Fibroblast of the aortic adventitia (primary cell): Measurements from ENCODE around the gene LRRC4. TPM values are rescaled to one million over a fixed set of nuclear protein-coding genes. Genes with fewer than 3 reads are reported as not detected.

Source experiments
- DNase-seq: peaks from one replicate; pipeline ENCODE4 v3.0.0-alpha.2; 2010; ENCODE audit warnings: low read depth
- H3K4me3 ChIP-seq: 2 replicates; pipeline ENCODE4 v1.5.1; 2011; ENCODE audit warnings: low read depth, mild to moderate bottlenecking, control low read depth, low read length, moderate library complexity
- total RNA-seq: library from RNA; depleted of rRNA; stranded (reverse); fragments of >200 nt; gene quantifications from 2 replicates; pipeline ENCODE4 v1.2.3, GENCODE V29; 2012; ENCODE audit warnings: low replicate concordance
- TF ChIP-seq, protein P1 (sequence below): IDR thresholded peaks from 2 replicates; pipeline ENCODE4 v1.5.1; 2011; ENCODE audit warnings: mild to moderate bottlenecking, low read length, control low read depth, inconsistent platforms; ENCODE audit not compliant: insufficient read depth

The LRRC4 gene
- total RNA-seq, 1 donor = 0.27 TPM

DNA sequence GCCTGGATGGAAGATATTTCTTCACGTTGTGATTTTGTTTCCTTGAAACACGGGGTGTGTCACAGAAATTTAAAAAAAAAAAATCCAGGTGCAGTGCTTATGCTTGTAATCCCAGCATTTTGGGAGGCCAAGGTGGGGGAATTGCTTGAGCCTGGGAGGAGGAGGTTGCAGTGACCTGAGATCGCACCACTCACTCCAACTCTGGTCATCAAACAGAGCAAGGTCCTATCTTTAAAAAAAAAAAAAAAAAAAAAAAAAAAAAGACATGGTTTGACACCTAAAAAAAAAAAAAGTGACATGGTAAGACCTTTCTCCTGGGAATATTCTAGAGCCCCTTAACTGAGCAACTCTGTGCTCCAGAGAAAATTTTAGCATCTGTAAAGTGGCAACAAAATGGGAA lies 9.0 kb upstream of the LRRC4 start:
- no peak for DNase-seq
- no peak overlapping the region for H3K4me3 ChIP-seq
- TF ChIP-seq, protein P1, sequence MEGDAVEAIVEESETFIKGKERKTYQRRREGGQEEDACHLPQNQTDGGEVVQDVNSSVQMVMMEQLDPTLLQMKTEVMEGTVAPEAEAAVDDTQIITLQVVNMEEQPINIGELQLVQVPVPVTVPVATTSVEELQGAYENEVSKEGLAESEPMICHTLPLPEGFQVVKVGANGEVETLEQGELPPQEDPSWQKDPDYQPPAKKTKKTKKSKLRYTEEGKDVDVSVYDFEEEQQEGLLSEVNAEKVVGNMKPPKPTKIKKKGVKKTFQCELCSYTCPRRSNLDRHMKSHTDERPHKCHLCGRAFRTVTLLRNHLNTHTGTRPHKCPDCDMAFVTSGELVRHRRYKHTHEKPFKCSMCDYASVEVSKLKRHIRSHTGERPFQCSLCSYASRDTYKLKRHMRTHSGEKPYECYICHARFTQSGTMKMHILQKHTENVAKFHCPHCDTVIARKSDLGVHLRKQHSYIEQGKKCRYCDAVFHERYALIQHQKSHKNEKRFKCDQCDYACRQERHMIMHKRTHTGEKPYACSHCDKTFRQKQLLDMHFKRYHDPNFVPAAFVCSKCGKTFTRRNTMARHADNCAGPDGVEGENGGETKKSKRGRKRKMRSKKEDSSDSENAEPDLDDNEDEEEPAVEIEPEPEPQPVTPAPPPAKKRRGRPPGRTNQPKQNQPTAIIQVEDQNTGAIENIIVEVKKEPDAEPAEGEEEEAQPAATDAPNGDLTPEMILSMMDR = no peak

DNA sequence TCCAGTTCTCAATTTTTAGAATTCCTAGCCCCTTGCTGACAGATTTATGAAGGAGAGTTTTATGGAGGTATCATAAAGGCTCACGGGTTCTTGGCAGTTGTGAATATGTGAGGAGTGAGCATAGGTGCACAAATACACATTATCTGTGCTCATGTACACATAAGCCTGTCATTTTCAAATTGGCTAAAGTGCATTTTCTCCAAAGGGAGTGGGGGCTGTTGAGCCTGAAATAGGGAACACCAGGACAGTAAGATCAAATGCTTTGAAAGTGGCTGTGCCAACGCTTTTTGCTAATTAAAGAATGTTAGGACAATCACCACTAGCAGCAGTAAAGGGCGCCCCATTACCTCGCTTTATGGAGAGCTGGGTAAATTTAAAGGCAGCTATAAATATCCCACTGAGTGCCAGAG lies 8.3 kb upstream of the LRRC4 start:
- H3K4me3 ChIP-seq = no peak overlapping the region
- TF ChIP-seq, protein P1 = no peak
- no peak for DNase-seq

DNA sequence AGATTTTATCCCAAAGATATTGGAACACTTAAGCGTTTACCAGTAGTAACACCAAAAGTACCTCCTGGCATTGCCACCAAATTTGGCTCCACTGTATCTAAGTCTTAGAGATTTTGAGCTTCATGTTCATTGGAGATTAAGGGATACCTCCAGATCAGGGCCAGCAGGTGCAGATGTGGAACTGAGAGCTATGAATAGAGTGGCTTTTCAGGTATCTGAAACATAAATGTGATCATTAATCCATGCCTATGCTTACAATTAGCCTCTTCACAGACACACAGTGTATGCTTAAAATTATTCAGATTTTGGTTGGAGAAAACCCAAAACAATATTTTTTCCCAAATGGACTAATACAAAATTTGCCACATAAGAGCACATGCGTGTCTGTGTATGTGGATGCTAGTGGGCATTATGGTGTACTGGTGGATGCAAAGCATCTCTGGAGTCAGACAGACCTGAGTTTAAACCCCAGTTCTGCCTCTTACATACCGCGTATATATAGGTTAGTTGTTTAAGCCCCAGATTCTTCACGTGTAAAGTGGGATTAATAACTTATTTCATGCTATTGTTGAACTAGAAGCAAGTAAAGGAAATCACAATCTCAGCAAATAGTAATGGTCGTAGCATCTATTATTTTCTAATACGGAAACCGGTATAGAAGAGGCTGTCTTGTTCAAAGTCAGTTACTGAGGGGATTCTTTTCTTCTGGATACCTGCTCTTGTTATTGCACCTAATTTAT lies 6.8 kb upstream of the LRRC4 start:
- DNase-seq = no peak
- no peak overlapping the region for H3K4me3 ChIP-seq
- TF ChIP-seq, protein P1 = no peak

DNA sequence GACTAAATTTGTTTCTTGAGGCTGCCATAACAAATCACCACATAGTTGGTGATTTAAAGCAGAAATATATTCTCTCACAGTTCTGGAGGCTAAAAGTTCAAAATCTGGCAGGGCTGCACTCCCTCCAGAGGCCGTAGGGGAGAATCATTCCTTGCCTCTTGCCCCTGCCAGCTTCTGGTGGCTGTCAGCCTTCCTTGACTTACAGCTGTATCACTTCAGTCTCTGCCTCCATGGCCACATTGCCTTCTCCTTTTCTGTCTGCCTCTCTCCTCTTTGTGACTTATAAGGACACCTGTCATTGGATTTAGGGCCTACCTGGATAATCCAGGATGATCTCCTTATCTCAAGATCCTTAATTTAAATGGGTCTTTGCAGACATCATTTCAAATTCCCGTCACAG lies 5.8 kb upstream of the LRRC4 start:
- H3K4me3 ChIP-seq = no peak overlapping the region
- TF ChIP-seq, protein P1 = peak; percentile 18
- no peak for DNase-seq

DNA sequence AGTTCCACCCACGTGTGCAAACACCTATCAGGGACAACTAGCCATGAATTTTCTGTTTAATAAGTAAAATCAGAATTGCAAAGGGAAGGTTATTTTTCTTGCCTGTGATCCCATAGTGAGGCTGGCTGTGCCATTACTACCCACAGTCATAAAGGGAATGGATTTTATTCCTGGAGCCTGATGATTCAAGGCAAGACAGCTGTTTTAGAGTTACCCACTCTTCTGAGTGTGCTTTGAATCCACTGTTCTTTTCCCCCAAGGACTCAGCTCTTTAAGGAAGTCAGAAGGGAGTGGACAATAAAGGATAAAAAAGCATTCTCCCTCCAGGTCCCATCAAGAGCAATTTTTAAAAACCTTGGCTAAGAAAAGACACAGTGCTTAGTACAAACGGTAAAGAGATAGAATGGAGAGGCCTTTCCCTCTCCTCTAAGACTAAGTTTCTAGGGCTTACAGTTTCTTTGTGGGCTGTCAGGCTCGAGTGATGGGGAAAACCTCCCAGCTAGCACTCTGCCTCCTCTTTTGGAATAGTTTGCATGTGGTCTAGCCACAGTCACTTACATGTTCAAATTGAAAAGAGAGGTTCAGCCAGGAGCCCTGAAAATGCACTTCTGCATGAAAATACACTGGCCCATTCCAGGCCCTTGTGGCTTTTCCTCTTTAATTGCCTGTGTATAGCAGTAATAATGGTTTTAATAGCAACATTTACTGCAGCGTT lies 5.1 kb upstream of the LRRC4 start:
- TF ChIP-seq, protein P1 = no peak
- DNase-seq = no peak
- H3K4me3 ChIP-seq = no peak overlapping the region

DNA sequence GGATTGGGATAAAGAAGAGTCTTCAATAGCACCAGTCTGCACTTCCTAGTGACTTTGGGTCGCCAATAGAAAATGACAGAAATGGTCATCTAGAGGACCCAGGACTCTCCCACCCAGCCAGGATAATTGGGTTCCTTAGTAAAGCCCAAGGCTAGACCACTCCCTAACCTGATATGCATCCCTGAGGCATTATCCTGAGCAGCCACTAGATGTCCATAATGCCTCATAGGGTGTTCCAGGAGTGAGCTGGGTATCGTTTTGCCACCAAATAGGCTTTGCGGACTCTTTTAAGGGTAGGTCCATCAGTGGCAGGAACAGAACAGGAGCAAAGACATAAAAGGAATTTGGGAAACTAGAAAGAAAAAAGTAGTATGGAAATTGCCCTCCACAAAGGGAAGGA lies 4.5 kb upstream of the LRRC4 start:
- TF ChIP-seq, protein P1 = peak; percentile 46
- H3K4me3 ChIP-seq = no peak overlapping the region
- peak; percentile 14 for DNase-seq
